ENCODE data around the gene SETD2. TPM values are rescaled to one million over a fixed set of nuclear protein-coding genes. Genes with fewer than 3 reads are reported as not detected.
"Not testable (repeated sequence)": the region's sequence is repeated elsewhere in the genome, so short reads cannot be mapped to it uniquely, and the experiment has no call there.

The SETD2 gene
- total RNA-seq, 1 donor from 2014 or later: 74.0 TPM

DNA sequence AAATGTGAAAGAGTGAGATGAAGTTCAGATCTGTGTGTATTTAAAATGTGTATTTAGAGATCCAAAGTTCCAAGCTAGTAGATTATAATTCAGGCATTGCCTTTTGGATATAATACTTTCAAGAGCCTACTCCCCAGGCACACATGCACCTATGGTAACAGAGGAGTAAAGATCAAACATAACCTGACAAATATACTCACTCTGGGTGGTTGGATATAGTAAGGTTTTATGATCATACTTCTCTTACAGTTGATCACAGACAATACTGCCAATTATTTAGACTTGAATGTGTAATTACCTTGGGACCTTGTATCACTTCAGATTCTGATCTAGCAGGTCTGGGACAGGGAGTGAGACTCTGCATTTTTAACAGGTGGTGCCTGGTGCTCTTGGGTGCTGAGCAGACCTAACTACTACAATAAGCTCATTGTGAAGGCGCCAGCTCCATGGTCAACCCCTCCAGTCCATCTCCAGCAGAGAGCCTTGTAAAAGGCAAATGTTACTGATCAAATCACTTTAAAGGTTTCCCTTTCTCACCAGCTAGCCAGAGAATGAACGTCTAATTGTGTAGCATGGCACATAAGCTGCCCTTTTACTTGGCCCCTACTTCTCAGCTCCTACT, 128.9 kb downstream of the SETD2 start:
- no peak for DNase-seq

DNA sequence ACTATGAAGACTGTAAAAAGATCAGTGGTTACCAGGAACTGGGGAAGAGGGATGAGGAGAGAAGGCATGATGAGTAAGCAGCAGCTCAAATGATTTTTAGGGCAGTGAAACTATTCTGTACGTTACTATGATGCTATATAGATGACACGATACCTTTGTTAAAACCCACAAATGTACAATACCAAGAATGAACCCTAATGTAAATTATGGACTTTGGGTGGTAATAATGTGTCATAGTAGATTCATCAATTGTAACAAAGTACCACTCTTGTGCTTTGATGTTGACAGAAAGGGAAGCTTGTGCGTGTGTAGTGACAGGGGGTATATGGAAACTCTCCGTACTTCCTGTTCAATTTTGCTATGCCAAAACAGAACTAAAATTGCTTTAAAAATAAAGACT, 132.9 kb downstream of the SETD2 start:
- DNase-seq: not testable (repeated sequence)

DNA sequence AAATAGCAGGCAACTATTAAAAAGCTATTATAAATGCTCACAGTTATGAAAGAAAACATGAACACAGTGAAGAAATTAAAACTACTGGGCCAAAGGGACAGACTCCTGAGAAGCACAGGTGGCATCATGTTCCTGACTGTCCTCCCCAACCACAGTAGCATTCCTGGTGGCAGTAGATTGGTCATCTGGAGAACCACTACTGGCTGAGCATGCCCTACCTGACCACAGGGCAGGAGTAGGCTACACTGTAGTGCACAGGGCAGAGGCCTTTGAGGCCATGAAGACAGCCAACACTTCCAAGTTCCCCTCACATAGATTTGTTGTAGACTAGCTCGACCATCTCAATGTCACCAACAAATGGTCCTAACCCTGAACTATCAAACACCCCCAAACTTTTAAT, 135.2 kb downstream of the SETD2 start:
- DNase-seq: no peak

DNA sequence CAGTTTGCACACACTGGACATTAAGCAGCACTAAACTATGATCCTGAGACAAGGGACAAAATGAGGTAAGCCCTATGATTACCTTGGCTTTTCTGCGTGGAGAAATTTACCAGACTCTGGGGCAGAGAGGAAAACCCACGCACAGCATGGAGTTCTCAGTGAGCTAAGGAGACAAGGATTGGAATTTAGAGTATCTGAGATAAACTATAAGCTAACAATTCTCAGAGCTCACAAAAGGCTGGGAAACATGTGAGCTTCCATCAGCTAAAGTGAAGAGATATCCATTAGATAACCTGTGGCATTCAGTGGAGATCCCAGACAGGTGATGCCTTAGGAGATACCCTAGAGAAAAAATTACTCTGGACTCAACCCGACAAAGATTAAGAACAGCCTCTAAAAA, 135.8 kb downstream of the SETD2 start:
- DNase-seq: no peak

DNA sequence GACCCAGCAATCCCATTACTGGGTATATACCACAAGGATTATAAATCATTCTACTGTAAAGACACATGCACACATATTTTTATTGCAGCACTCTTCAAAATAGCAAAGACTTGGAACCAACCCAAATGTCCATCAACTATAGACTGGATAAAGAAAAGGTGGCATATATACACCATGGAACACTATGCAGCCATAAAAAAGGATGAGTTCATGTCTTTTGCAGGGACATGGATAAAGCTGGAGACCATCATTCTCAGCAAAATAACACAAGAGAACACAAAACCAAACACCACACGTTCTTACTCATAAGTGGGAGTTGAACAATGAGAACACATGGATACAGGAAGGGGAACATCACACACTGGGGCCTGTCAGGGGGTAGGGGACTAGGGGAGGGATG, 137.5 kb downstream of the SETD2 start:
- not testable (repeated sequence) for DNase-seq

DNA sequence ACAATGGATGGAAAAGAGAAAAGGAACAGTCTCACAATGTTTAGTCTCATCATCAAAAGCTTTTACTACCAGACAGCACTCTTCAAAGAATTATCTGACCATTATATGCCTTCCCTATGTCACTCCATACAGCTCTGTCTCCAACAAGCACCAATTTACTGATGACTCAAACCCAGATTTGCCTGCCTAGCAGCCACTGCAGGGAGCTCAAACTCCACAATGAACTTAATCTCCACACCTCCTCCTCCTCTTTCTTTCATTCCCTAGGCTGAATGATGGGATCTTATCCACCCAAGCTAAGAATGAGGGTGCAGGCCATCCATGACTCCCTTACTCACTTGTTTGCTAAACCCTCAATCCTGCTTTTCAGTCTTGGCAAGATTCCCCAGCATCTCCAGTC, 139.0 kb downstream of the SETD2 start:
- no peak for DNase-seq

DNA sequence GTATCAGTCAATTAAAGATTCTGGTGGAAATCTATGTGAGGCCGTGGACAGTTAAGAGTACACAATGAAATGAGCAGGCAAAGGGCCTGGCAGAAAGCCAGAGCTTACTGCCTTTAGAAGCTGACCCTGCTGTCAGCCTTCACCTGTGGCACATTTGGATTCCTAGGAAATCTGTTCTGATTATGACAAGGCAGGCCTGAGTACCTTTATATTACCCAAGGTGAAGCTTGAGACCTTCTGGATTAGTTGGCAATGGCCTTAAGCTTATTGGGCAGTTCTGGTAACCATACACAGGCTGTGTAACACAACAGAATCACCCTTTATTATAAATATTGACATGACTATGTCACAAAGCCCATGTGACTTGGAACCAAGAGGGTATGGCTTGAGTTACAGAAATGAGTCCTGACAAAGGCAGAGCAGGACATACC, 141.3 kb downstream of the SETD2 start:
- no peak for DNase-seq

DNA sequence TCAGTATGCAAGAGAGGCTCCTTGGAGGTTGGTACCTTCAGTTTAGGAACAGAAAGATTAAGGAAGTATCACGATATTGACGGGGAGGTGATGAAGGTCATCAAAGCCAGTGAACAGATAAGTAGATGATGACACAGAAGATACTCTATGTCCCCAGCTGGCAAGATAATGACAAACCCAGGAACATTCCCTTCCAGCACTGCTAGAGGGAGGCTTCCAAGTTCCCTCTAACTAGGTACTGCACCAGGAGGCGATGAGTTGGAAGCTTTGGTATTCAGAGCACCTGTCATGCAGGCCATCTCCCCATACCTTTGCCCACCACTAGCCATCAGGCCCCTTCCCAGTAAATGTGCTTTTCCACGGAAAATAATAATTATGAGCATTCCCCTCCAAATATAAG, 143.6 kb downstream of the SETD2 start:
- no peak for DNase-seq

DNA sequence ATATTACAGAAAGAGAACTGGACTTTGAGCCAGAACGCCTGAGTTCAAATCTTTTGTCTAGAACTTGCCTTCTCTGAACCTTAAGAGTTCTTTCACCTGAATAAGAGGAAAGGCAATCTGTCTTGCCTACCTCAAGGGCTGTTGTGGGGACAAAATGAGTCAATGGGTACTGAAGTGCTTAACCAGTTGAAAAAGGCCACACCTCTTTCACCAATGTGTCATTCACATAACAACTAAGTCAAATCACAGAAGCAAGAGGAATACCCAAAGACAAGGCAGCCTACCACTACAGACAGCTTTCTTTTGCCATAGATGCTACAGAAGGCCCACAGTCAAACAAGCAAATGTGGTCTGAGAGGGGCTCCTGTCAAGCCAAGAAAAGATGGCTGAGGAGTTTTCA, 144.7 kb downstream of the SETD2 start:
- DNase-seq: no peak

DNA sequence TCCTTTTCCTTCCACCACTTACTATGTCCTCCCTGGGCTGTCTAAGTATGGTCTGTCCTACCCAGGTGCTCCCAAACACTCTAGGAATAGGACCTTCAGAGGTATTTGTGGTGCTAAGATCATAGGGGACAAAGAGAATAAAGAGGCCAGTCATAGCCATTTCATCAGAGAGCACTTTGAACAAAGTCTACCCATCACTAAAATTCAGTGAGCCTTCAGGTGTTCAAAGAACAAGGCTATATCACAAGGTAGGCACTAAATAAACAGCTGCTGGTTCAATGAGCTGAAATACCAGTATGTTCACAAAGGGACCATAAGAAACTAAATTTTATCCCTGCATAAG, 145.7 kb downstream of the SETD2 start:
- DNase-seq: no peak

DNA sequence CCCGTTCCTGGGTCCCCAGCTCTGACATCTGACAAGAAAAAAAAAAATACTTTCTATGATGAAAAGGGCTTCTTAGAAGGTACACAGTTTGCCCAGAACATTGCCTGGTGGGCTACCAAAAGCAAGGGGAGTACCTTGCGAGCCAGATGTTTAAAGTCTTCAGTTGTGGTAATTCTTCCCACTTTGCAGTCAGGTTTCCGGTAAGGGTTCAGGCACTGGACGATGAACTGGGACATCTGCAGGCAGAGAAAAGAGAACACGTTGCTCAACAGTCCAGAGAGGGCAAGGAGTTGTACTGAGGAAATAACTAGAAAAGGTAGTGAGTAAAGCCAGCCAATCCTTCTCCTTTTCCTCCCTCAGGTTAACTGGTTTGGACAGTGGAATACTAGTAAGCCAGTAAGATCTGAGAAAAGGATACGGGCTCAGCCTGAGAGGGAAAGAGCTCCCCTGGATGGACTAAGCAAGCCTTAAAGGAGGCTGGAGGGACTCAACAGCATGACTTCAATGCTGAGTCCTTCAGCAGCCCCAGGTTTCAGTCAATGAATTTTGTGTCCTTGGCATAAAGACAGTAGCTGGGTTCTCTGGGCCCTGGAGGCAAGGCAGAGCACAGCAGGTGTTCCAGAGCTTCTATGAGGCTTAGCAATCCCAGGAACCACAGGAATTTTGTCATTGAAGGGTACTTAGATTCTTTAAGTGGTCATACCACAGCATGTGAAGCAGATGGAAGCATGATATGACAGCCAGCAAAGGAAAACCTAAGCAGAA, 146.2 kb downstream of the SETD2 start:
- DNase-seq: no peak

DNA sequence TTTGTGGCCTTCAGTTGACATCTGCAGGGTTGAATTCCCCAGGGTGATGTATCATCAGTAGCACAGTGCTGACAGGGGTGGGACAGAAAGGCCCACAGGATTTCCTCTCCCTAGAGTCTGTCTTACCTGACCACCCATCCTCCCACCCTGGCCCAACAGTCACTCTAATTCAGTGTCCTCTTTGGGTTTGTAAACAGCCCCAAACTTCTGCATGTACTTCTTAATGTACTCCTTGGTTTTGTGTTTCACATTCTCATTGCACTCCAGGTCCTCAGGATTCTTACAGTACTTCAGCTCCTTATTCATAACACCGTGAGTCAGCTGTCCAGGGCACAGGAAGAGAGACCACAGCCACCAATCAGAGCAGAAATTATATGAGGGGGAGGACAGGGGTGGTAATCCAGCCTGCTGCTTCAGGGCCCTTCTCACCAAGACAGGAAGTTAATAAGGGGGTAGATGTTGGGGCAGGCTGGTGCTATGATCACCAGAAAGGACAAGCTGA, 146.9 kb downstream of the SETD2 start:
- DNase-seq: no peak

DNA sequence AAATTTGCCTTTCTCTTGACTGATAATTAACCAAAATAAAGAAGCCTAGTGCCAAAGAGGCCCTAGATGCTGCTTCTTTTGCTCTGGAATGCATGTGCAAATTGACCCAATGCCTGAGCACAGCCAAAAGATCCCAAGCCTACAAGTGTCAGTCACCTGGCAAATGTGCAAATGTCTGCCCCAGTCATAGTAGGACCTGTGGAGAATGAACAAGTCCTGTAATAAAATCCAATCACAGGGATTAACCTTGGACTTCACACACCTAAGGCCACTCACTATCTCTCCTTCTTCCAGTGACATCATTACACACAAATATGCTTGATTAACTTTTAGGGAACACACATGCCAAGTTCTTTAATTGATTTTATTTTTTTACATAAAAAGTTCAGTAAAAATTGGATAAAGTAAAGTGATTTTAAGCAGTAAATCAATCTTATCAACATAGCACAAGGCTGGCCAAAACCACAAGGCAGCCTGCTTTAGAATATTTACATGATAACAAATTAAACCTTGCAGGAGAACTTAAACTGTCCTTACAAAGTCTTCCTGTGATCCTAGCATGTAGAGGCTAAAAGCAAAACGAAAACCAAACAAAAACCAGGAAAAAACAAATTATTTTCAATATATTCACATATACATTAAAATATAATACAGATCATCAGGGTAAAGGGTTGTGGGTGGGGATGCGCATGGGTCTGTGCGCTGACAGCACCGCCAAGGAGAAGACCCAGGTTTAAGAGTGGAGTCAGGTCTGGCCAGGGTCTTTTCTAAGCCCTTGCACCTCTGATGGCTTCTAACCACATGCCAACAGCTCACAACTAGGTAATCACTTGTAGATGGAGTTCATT, 147.6 kb downstream of the SETD2 start:
- no peak for DNase-seq

DNA sequence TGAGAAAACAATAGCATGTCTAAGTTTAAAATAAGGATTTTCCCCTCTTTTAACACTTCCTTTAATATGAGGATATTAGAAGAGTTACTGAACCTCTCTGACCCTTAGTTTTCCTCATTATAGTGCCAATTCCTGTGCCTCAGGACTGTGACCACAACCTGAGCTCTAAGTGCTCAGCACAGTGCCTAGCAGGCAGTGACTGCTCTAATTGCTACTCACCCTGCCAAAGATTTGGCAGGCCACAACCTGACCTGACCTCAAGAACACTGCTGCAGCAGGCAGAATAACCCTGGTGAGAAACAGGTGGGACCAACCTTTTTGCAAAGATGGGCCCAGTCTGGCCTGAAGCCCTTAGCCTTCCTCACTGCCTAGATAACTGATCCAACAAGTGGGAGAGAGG, 148.8 kb downstream of the SETD2 start:
- DNase-seq: no peak

DNA sequence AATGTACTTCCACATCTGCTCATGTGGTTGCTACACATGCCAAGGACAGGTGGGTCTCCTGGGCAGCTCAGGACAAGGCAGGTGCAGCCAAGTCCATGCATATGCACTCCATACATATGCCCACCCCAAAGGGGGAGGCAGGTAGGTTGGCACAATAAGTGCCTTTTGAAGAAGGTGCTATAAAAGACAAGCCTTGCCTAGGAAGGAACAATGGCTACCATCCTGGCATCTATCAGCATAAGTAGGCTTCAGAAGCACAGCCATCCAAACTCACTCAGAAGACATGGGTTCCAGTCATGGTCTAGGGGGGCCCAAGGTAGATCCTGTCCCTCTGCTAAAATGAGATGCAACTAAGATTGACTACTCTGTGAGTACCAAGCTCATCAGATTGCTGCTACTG, 149.9 kb downstream of the SETD2 start:
- DNase-seq: no peak

DNA sequence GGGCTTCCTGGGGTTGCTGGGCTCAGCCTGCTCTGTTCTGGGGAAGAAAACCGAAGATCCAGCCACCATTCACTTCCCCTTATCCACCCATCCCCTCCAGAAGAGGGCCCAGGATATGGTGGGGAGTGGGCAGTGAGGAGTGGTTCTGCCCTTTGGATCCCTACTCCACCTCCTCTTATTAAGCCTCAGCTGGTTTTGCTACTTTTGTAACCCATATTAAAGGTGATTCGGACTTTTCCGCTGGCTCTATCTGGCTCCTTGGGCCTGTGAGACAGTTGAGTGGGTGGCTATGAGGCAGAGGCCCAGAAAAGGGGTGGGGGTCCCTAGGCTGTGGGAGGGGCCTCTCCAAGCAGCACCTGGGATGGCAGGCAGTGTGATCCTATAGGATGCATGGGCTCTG, 150.7 kb downstream of the SETD2 start:
- DNase-seq: no peak

DNA sequence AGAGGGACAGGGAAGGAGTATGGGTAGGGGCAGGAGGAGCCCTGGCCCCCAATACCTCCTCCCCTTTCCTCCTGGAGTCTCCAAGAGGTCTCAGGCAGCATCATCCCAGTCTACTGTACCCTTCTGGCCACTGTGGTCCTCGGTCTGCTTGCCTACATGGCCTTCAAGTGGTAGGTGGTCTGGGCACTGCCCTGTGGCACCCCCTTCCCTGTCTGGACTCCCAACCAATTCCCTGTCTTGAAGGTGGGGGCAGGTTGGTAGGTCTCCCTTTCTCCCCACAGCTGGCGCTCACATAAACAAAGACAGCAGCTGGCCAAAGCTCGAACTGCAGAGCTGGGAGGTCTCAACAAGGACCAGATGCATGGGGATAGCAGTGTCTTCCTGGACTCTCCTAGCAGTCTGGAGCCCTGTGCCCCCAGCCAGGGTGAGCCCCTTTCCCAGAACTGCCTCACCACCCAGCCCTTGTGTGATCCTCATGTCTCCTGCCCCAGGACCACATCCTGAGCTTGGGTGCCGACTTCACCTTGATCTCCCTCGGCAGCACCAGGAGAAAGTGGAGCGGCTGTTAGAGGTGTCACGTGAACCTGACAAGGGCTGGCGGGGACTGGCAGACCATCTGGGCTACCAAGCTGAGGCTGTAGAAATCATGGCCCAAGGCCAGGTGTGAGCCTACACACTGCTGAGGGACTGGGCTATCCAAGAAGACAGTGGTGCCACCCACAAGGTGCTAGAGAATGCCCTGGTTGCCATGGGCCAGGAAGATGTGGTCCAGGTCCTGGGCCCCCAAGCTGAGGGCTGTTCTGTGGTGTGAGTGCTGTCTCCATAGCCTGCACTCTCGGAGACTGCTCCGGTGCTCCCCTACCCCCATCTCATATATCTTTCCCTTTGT, 151.3 kb downstream of the SETD2 start:
- no peak for DNase-seq

DNA sequence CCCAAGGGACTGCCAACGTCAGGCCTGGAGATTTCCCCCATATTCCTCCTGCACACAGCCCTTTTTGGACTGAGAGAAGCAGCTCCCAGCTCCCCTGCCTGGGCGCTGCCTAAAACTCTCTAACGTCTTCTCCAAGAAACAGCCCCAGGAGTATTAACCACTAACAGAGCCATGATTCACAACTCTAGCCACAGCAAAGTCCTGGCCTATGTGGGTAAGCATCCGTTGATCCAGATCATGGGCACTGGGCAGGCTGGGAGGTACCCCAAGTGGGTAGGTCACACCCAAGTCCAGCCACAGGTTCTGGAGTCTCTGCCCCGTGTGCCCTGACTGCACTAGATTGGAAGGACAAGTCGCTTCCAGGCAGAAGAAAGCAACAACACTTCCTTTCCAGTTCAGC, 152.5 kb downstream of the SETD2 start:
- DNase-seq: no peak

DNA sequence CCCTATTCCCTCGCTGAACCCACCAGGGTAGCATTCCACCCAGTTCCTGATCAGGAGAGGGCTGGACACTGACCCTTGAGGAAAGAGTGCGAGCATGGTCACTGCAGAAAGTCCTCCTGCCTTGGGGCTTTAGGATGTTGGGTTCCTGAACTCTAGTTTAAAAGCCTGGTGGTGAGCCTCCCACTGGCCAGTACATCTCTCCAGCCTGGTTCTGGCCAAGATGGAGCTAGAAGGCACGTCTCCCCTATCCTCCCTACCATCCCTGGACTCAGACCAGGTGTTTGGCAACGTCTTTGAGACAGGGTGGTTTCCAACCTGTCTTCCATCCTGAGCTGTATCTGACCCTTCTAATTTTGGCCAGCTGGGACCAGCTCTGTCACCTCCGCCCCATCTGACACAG, 153.0 kb downstream of the SETD2 start:
- DNase-seq: no peak

DNA sequence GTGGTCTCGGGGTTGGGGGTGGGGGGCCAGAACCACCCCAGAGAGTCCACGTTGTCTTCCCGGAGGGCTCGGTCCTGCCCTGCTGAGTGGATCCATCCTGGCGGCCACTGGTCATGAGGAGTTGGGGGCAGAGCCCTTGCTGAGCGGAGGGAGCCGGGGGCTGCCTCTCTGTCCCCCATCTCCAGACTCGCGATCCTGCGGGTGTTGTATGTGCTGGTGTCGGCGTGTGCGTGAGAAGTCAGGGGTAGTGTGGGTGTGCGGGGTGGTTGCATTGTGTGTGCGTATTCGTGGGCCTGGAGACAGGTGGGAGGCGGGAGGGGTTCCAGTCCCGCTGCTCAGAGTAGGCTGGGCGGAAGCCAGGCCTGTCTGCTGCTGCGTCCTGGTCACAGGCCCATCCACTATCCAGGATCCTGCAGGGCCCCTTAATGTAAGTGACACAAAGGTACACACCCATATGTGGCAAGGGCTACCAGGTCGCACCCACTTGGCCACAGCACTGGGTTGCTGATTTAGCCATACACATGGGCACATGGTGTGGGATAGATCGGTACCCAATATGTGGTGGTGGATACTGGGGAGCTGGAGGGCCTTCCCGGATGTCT, 153.7 kb downstream of the SETD2 start:
- peak; percentile 51 for DNase-seq

DNA sequence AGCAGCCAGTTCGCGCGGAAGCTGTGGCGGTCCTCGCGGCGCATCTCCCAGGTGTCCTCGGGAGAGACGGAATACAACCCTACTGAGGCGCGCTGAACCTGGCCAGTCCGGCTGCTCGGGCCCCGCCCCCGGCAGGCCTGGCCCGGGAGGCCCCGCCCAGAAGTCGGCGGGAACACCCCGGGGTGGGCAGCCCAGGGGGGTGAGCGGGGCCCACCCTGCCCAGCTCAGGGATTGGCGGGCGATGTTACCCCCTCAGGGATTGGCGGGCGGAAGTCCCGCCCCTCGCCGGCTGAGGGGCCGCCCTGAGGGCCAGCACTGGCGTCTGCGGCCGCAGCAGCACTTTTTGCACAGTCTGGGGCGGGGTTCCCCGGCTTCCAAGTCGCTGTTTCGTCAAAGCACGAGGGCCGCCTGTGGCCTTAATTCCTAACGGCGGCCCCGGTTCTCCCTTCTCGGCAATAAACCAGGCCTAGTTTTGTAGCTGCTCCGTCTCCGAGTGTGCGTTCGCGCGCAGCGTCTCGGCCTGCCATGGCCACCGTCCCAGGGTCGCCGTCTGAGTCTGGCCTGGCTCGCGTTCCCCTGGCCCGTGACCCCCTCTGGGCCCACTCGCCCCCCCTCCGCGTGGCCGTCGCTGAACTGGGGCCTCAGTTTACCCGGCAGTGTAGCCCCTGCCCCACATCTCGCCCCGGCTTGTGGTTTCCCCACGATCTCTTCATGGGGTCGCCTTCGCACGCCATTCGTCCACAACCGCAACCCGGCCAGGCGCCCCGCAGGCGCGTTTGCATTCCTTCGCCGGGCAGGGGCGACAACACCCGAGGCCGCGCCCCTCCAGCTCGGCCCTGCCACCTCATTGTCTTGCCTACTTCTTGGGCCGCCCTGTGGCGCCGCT, 154.4 kb downstream of the SETD2 start:
- peak; percentile 96 for DNase-seq

Data from tongue (tissue), 2 donors.